Stomach (tissue), 9 donors: ENCODE data around the gene RGS12. TPM values are rescaled to one million over a fixed set of nuclear protein-coding genes. Genes with fewer than 3 reads are reported as not detected.
A peak's percentile ranks its signal among the peaks of the same experiment; 100 is the strongest.

ENCODE experiments used
- DNase-seq, 2 donors: peaks; one replicate each; pipeline versions ENCODE4 v3.0.0 to v3.0.0-alpha.2; 2013 to 2019
- H3K27ac ChIP-seq, 5 donors: fragments of 200-600 bp in 4 of 5; sonication (generic) in 4 of 5; one replicate each; pipeline ENCODE4 v1.5.1; 2013 to 2019; ENCODE audit warnings: mild to moderate bottlenecking in 1 of 5, moderate library complexity in 1 of 5
- H3K27me3 ChIP-seq, 3 donors: fragments of 200-600 bp; sonication (generic); one replicate each; pipeline ENCODE4 v1.5.1; 2017 to 2019; ENCODE audit warnings: mixed run types in 1 of 3
- H3K36me3 ChIP-seq, 4 donors: fragments of 200-600 bp; sonication (generic); 1 replicate in 3 of 4; 2 replicates in 1 of 4; pipeline ENCODE4 v1.5.1; 2016 to 2019
- H3K4me1 ChIP-seq, 4 donors: fragments of 200-600 bp; sonication (generic); one replicate each; pipeline ENCODE4 v1.5.1; 2016 to 2019
- H3K4me3 ChIP-seq, 4 donors: fragments of 200-600 bp; sonication (generic) in 3 of 4; one replicate each; pipeline ENCODE4 v1.5.1; 2016 to 2019; ENCODE audit warnings: mild to moderate bottlenecking in 1 of 4
- H3K9me3 ChIP-seq, 4 donors: fragments of 200-600 bp; sonication (generic); one replicate each; pipeline ENCODE4 v1.5.1; 2016 to 2019
- CTCF ChIP-seq, 7 experiments: fragments of 450-650 bp in 4 of 7; fragments of 200-600 bp in 3 of 7; sonication (generic) in 3 of 7; IDR thresholded peaks; one replicate each; pipeline ENCODE4 v1.5.1; 2016 to 2019; ENCODE audit warnings: antibody characterized with exemption in 7 of 7, control low read depth in 2 of 7, mild to moderate bottlenecking in 1 of 7
- EP300 ChIP-seq: sonication (generic); formaldehyde crosslinking; IDR thresholded peaks from one replicate; pipeline ENCODE4 v1.6.1; 2017; ENCODE audit warnings: antibody characterized with exemption
- POLR2A ChIP-seq, 4 donors: fragments of 450-650 bp; IDR thresholded peaks; one replicate each; pipeline ENCODE4 v1.6.1; 2016; ENCODE audit warnings: antibody characterized with exemption in 4 of 4, control low read depth in 2 of 4, mild to moderate bottlenecking in 1 of 4, moderate library complexity in 1 of 4
- POLR2AphosphoS5 ChIP-seq, 3 donors: sonication (generic); formaldehyde crosslinking; IDR thresholded peaks; one replicate each; pipeline ENCODE4 v1.6.1; 2016; ENCODE audit warnings: antibody characterized with exemption in 3 of 3
- WGBS, 5 donors: extraction: QIAGEN DNeasy Blood & Tissue Kit in 3 of 5; methylation state at CpG; one replicate each; pipeline versions ENCODE4 v1.1.5 to v1.1.7; 2013 to 2018; 5-methylcytosine and 5-hydroxymethylcytosine counted together
- intact Hi-C: fragments of 100-400 bp; cut with DNase I; formaldehyde crosslinking; loops from one replicate; pipeline ENCODE4 v1.15.1; 2023; ENCODE audit warnings: low total_unique reads
- polyA plus RNA-seq, 3 donors: library from polyadenylated mRNA; stranded (reverse); fragments of 200-250 nt; gene quantifications; one replicate each; pipeline ENCODE4 v1.2.3, GENCODE V29; 2013
- total RNA-seq, 5 donors: library from RNA; depleted of rRNA; stranded (reverse); fragments of >200 nt; gene quantifications; one replicate each; pipeline versions ENCODE4 v1.1.0 to v1.2.3, GENCODE V29; 2014 to 2016
- donor health status: healthy with polysubstance abuse.
- donor health status: Bipolar disorder and iron deficiency.
- donor health status: healthy.

RGS12 gene
- total and polyA plus RNA-seq, 8 donors: 3.5 to 51.8 (median 19.7) TPM

DNA sequence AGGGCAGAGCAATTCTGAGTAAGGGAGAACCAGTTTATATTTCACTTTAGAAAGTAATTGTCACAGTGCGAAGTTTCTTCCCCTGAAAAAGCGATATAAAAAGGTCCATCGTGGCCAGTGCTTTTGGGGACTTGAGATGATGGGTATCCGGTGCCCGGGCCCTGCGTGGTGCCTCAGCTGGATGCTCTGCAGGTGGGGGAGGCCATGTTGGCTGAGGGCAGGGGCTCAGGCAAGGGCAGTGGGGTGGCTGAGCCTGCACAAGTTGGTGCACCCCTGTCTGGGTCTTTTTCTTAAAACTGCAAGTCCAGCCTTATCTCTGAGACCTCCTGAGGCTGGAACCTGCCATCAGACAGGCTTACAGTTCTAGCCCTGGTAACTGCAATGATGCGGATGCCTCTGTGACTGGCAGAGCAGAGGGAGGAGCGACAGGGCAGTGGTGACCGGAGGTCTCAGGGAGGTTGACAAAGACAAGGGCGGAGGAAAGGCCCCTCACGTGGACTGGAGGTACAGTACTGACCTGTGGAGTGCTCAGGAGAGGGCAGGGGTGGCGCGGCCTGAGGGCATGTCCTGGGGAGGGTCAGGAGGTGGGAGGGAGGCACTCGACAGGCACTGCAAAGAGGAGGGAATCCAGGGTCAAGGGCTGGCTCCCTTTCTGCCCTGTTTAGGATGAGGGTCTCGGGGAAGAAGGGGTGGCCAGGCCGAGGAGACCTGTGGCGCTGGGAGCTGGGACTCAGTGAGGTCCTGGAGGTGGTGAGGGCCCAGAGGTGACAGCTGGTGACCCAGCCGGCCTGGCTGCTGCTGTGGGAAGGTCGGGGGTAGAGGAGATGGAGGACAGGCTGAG, 1.8 kb downstream of the RGS12 start:
- Histone ChIP-seq H3K36me3 (no peaks in the 10 kb centered on the region), H3K4me3 (peak overlapping the region in 1 of 4 donors; percentile 56), H3K27ac (peak overlapping the region in 3 of 5 donors; percentile 77 to 98 (median 95)), H3K4me1 (peaks cover 12 to 39% (median 32%) of the 10 kb centered on the region in 4 donors), H3K9me3 (peaks cover 0 to 4% (median 0%) of the 10 kb centered on the region in 4 donors), H3K27me3 (no peaks in the 10 kb centered on the region)
- peak in 1 of 2 donors; percentile 25 for DNase-seq
- 88 to 92% (median 90%) methylated on average over 17 to 19 of the region's 19 CpGs for WGBS, 5 donors
- TF ChIP-seq POLR2AphosphoS5 (IDR thresholded peaks at IDR 0.05) (no peak), POLR2A (IDR thresholded peaks at IDR 0.05) (no peak), EP300 (no peak), CTCF (IDR thresholded peaks at IDR 0.05) (no peak)
- intact Hi-C loops: no loop called here

DNA sequence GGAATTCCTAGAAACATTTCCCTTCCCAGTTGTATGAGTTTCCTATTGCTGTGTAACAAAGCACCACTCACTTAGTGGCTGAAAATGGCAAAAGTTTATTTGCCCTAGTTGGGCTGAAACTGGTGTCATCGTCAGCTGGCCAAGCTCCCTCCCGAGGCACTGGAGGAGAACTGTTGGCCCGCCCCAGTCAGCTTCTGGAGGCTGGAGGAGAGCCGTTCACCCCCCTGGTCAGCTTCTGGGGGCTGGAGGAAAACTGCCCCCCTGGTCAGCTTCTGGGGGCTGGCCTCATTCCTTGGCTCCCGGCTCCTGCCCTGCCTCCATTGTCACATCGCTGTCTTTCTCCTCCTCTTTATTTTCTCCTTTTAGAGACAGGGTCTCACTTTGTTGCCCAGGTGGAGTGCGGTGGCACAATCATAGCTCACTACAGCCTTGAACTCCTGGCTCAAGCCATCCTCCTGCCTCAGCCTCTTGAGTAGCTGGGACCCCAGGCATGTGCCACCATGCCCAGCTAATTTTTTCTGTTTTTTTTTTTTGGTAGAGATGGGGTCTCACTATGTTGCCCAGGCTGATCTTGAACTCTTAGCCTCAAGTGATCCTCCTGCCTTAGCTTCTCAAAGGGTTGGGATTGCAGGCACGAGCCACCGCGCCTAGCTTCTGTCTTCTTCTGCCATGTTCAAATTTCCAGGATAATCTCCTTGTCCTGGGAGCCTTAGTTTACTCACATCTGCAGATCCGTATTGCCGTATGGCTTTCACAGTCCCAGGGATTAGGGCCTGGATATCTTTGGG, 3.2 kb downstream of the RGS12 start:
- H3K27me3 ChIP-seq: no peaks in the 10 kb centered on the region
- H3K9me3 ChIP-seq: peaks cover 0 to 4% (median 0%) of the 10 kb centered on the region in 4 donors
- 91 to 96% (median 92%) methylated on average over 12 of the region's 12 CpGs for WGBS, 5 donors
- no peaks in the 10 kb centered on the region for H3K36me3 ChIP-seq
- peak in 1 of 2 donors; percentile 14 for DNase-seq
- H3K27ac ChIP-seq: no peak overlapping the region
- H3K4me1 ChIP-seq: peaks cover 23 to 45% (median 39%) of the 10 kb centered on the region in 4 donors
- no peak for TF ChIP-seq EP300
- TF ChIP-seq CTCF (IDR thresholded peaks at IDR 0.05): no peak
- no peak for TF ChIP-seq POLR2A (IDR thresholded peaks at IDR 0.05)
- no peak for TF ChIP-seq POLR2AphosphoS5 (IDR thresholded peaks at IDR 0.05)
- H3K4me3 ChIP-seq: no peak overlapping the region
- intact Hi-C loops: no loop called here

GRCh38 chr4:3296651-3297050, 3.8 kb downstream of the RGS12 start:
- intact Hi-C loops: no loop called here
- peaks cover 0 to 4% (median 0%) of the 10 kb centered on the region in 4 donors for H3K9me3 ChIP-seq
- peak in 1 of 2 donors; percentile 9 for DNase-seq
- H3K4me1 ChIP-seq: peaks cover 23 to 45% (median 39%) of the 10 kb centered on the region in 4 donors
- no peaks in the 10 kb centered on the region for H3K27me3 ChIP-seq
- no peaks in the 10 kb centered on the region for H3K36me3 ChIP-seq
- no peak overlapping the region for H3K27ac ChIP-seq
- TF ChIP-seq POLR2A (IDR thresholded peaks at IDR 0.05) (no peak), POLR2AphosphoS5 (IDR thresholded peaks at IDR 0.05) (no peak), CTCF (IDR thresholded peaks at IDR 0.05) (no peak), EP300 (no peak)
- WGBS, 5 donors: 88 to 92% (median 91%) methylated on average over 8 of the region's 8 CpGs
- no peak overlapping the region for H3K4me3 ChIP-seq

- Histone ChIP-seq H3K36me3 (no peaks in the 10 kb centered on the region), H3K9me3 (peaks cover 0 to 4% (median 0%) of the 10 kb centered on the region in 4 donors), H3K4me3 (no peak overlapping the region), H3K4me1 (peaks cover 27 to 47% (median 39%) of the 10 kb centered on the region in 4 donors), H3K27me3 (no peaks in the 10 kb centered on the region), H3K27ac (no peak overlapping the region)
- TF ChIP-seq CTCF (IDR thresholded peaks at IDR 0.05) (no peak), POLR2A (IDR thresholded peaks at IDR 0.05) (no peak), EP300 (no peak), POLR2AphosphoS5 (IDR thresholded peaks at IDR 0.05) (no peak)
- DNase-seq: peak in 1 of 2 donors; percentile 7
- intact Hi-C loops: no loop called here
- 94 to 95% (median 94%) methylated on average over 13 of the region's 13 CpGs for WGBS, 5 donors
These were observed 4.4 kb downstream of the RGS12 start for GRCh38 chr4:3297066-3297859.
